Neural cell (in vitro differentiated cells): ENCODE measurements around the gene SNX27.

Source experiments
- CTCF ChIP-seq: fragments of 450-650 bp; IDR thresholded peaks from 2 replicates; pipeline ENCODE4 v1.5.1; 2014; ENCODE audit warnings: antibody characterized with exemption, mild to moderate bottlenecking, moderate library complexity; ENCODE audit not compliant: poor library complexity, severe bottlenecking
- MXI1 ChIP-seq: fragments of 450-650 bp; conservative IDR thresholded peaks from 2 replicates; pipeline ENCODE4 v1.6.1; 2014; ENCODE audit warnings: antibody characterized with exemption, mild to moderate bottlenecking; ENCODE audit not compliant: poor library complexity, severe bottlenecking

GRCh38 chr1:151728151-151729054 lies 116.6 kb downstream of the SNX27 start:
- TF ChIP-seq CTCF (no peak), MXI1 (no peak)
